Right forelimb (tissue), 1 donor: Measurements from ENCODE around the gene GLMP.
"Not testable (repeated sequence)": the region's sequence is repeated elsewhere in the genome, so short reads cannot be mapped to it uniquely, and the experiment has no call there.

Source experiments
- DNase-seq: peaks from one replicate; pipeline ENCODE4 v3.0.0-alpha.2; 2018

Gene GLMP

GRCh38 chr1:156295391-156295947, at the start of gene GLMP:
Gene GLMP, minus strand, starts transcription at chr1:156295679. Its CDS starts 34 bp downstream, at chr1:156295645.
- DNase-seq: peak; percentile 80

GRCh38 chr1:156344409-156344808, 48.9 kb upstream of the GLMP start:
- DNase-seq: no peak

- no peak for DNase-seq
These were observed 46.9 kb upstream of the GLMP start for GRCh38 chr1:156342166-156342955.

- DNase-seq: peak; percentile 100
These were observed 42.9 kb upstream of the GLMP start, which contains the start of the genes CCT3 and TSACC for GRCh38 chr1:156338180-156338976. Gene CCT3, minus strand, starts transcription at chr1:156338292. Its CDS starts 108 bp downstream, at chr1:156338184. Gene TSACC, plus strand, starts transcription at chr1:156338526. Its CDS starts 1,232 bp downstream, at chr1:156339758.

- DNase-seq: no peak
These were observed 42.4 kb upstream of the GLMP start for GRCh38 chr1:156337888-156338179.

- DNase-seq: no peak
These were observed 41.8 kb upstream of the GLMP start for GRCh38 chr1:156337052-156337887.

- no peak for DNase-seq
These were observed 40.8 kb upstream of the GLMP start for GRCh38 chr1:156336242-156336641.

- not testable (repeated sequence) for DNase-seq
These were observed 27.7 kb upstream of the GLMP start for GRCh38 chr1:156323179-156323578.

- DNase-seq: no peak
These were observed 25.1 kb upstream of the GLMP start for GRCh38 chr1:156320560-156320959.

GRCh38 chr1:156319664-156320063, 24.2 kb upstream of the GLMP start:
- no peak for DNase-seq

GRCh38 chr1:156316909-156317308, 21.4 kb upstream of the GLMP start:
- DNase-seq: no peak

GRCh38 chr1:156310962-156311361, 15.5 kb upstream of the GLMP start:
- no peak for DNase-seq

- DNase-seq: no peak
These were observed 12.6 kb upstream of the GLMP start for GRCh38 chr1:156308078-156308477.

- DNase-seq: no peak
These were observed 9.7 kb upstream of the GLMP start for GRCh38 chr1:156305215-156305614.

- no peak for DNase-seq
These were observed 7.8 kb upstream of the GLMP start for GRCh38 chr1:156303241-156303640.

GRCh38 chr1:156298852-156299357, 3.4 kb upstream of the GLMP start, which contains the start of gene VHLL:
Gene VHLL, minus strand, starts transcription at chr1:156299307. Its CDS starts 118 bp downstream, at chr1:156299189.
- DNase-seq: no peak

- no peak for DNase-seq
These were observed 1.6 kb downstream of the GLMP start for GRCh38 chr1:156293895-156294294.

GRCh38 chr1:156293098-156293434, 2.4 kb downstream of the GLMP start:
- no peak for DNase-seq

- DNase-seq: peak; percentile 87
These were observed 4.0 kb downstream of the GLMP start for GRCh38 chr1:156291226-156292061.

- DNase-seq: no peak
These were observed 5.6 kb downstream of the GLMP start for GRCh38 chr1:156289857-156290256.

- no peak for DNase-seq
These were observed 9.4 kb downstream of the GLMP start for GRCh38 chr1:156286061-156286460.

- no peak for DNase-seq
These were observed 10.0 kb downstream of the GLMP start for GRCh38 chr1:156285437-156285836.
